GM12891 (cell line): ENCODE measurements around the gene TCEA2.

Experiments
- POLR2A ChIP-seq: IDR thresholded peaks from 2 replicates; pipeline ENCODE4 v1.6.1; 2011; ENCODE audit warnings: low read depth, low read length, control low read depth
- POLR2AphosphoS5 ChIP-seq: IDR thresholded peaks from 2 replicates; pipeline ENCODE4 v1.6.1; 2011; ENCODE audit warnings: low read depth, low read length, control low read depth

DNA sequence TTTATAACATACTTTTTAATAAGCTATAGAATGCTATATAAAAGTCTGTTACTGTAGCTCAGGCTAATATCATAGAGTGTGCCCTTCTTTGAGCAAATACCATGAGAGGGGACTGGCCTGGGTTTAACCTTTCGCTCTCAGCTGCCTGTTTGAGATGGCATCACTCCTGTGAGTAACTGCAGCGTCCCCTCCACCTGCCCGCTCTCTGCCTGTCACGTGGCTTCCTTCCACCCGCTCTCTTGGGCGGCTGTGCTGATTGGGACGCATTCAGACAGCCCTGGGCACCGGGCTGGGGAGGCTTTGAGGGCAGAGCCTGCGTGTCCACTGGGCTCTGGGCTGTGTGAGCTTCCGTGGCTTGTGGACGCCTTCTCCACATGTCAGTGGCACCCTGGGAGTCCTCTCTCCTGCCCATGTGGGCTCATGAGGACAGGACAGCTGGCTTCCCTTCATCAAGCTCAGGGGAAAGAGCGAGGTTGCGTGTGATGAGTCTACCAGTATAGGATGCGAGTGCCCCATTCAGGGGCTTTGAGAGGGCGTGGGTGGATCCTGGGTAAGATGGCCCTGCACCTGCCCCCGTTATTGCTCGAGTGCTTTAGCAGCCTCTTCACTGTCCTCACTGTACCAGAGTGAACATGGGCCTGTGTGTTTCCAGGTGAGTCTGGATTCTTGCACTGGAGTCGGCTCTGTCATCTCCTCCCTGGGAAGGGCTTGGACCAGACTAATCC is 37.7 kb upstream of the TCEA2 start:
- TF ChIP-seq POLR2A (no peak), POLR2AphosphoS5 (no peak)
